H9 (cell line): Measurements from ENCODE around the gene RAC2. TPM values are rescaled to one million over a fixed set of nuclear protein-coding genes. Genes with fewer than 3 reads are reported as not detected.

Experiments
- DNase-seq: peaks from one replicate; pipeline ENCODE4 v3.0.0-alpha.2; 2017
- H2AFZ ChIP-seq: one replicate; pipeline ENCODE4 v1.6.1; 2013; ENCODE audit warnings: mild to moderate bottlenecking, low read length, control low read depth, moderate library complexity
- H2AK5ac ChIP-seq: 2 replicates; pipeline ENCODE4 v1.6.1; 2013; ENCODE audit warnings: low read length, control low read depth, mixed read lengths; ENCODE audit not compliant: insufficient read length
- H2BK120ac ChIP-seq: one replicate; pipeline ENCODE4 v1.6.1; 2013; ENCODE audit warnings: low read depth, mild to moderate bottlenecking, low read length, control low read depth, inconsistent platforms; ENCODE audit not compliant: poor library complexity, severe bottlenecking
- H2BK12ac ChIP-seq: 2 replicates; pipeline ENCODE4 v1.6.1; 2013; ENCODE audit warnings: low read length, control low read depth, mixed read lengths, low read depth; ENCODE audit not compliant: insufficient read length
- H2BK15ac ChIP-seq: 2 replicates; pipeline ENCODE4 v1.6.1; 2013; ENCODE audit warnings: low read depth, low read length, control low read depth
- H2BK20ac ChIP-seq: one replicate; pipeline ENCODE4 v1.6.1; 2013; ENCODE audit warnings: low read depth, mild to moderate bottlenecking, low read length, control low read depth, inconsistent platforms; ENCODE audit not compliant: poor library complexity, severe bottlenecking
- H2BK5ac ChIP-seq: 2 replicates; pipeline ENCODE4 v1.6.1; 2013; ENCODE audit warnings: low read length, control low read depth, mixed read lengths; ENCODE audit not compliant: insufficient read length
- H3K14ac ChIP-seq: 2 replicates; pipeline ENCODE4 v1.6.1; 2013; ENCODE audit warnings: low read length, control low read depth; ENCODE audit not compliant: insufficient read depth
- H3K18ac ChIP-seq: 2 replicates; pipeline ENCODE4 v1.6.1; 2013; ENCODE audit warnings: low read depth, mild to moderate bottlenecking, mixed read lengths, low read length, control low read depth; ENCODE audit not compliant: insufficient read length
- H3K23ac ChIP-seq: 2 replicates; pipeline ENCODE4 v1.6.1; 2013; ENCODE audit warnings: low read length, control low read depth, mixed read lengths, low read depth; ENCODE audit not compliant: insufficient read length
- H3K23me2 ChIP-seq: 2 replicates; pipeline ENCODE4 v1.6.1; 2013; ENCODE audit warnings: low read depth, mild to moderate bottlenecking, mixed read lengths, low read length, control low read depth; ENCODE audit not compliant: insufficient read length, poor library complexity, severe bottlenecking
- H3K27ac ChIP-seq: 2 replicates; pipeline ENCODE4 v1.5.1; 2013; ENCODE audit warnings: low read length, control low read depth, mixed read lengths, low read depth; ENCODE audit not compliant: insufficient read length
- H3K27me3 ChIP-seq: 2 replicates; pipeline ENCODE4 v1.6.1; 2013; ENCODE audit warnings: low read length, control low read depth, inconsistent platforms; ENCODE audit not compliant: insufficient read depth
- H3K4ac ChIP-seq: 2 replicates; pipeline ENCODE4 v1.6.1; 2013; ENCODE audit warnings: low read depth, mild to moderate bottlenecking, control low read depth, inconsistent platforms, low read length, moderate library complexity
- H3K4me1 ChIP-seq: 2 replicates; pipeline ENCODE4 v1.6.1; 2013; ENCODE audit warnings: low read length, control low read depth, inconsistent platforms; ENCODE audit not compliant: insufficient read depth
- H3K4me2 ChIP-seq: 2 replicates; pipeline ENCODE4 v1.6.1; 2013; ENCODE audit warnings: low read length, control low read depth, mixed read lengths; ENCODE audit not compliant: insufficient read length, insufficient read depth
- H3K56ac ChIP-seq: 2 replicates; pipeline ENCODE4 v1.6.1; 2013; ENCODE audit warnings: low read depth, mild to moderate bottlenecking, mixed read lengths, low read length, control low read depth; ENCODE audit not compliant: insufficient read length
- H3K79me1 ChIP-seq: 2 replicates; pipeline ENCODE4 v1.6.1; 2013; ENCODE audit warnings: low read depth, mild to moderate bottlenecking, moderate library complexity, low read length, control low read depth, inconsistent platforms; ENCODE audit not compliant: insufficient read depth, poor library complexity, severe bottlenecking
- H3K79me2 ChIP-seq: 2 replicates; pipeline ENCODE4 v1.6.1; 2013; ENCODE audit warnings: low read length, control low read depth, inconsistent platforms; ENCODE audit not compliant: insufficient read depth
- H3K9ac ChIP-seq: 2 replicates; pipeline ENCODE4 v1.6.1; 2013; ENCODE audit warnings: low read length, control low read depth, mixed read lengths; ENCODE audit not compliant: insufficient read length; ENCODE audit errors: extremely low read depth
- H3K9me3 ChIP-seq: one replicate; pipeline ENCODE4 v1.6.1; 2013; ENCODE audit warnings: low read depth, low read length, inconsistent platforms; ENCODE audit not compliant: control insufficient read depth
- H3T11ph ChIP-seq: one replicate; pipeline ENCODE4 v1.6.1; 2013; ENCODE audit warnings: mild to moderate bottlenecking, low read length, control low read depth, inconsistent platforms
- H4K20me1 ChIP-seq: one replicate; pipeline ENCODE4 v1.6.1; 2013; ENCODE audit not compliant: control insufficient read depth, insufficient read length, insufficient read depth
- H4K5ac ChIP-seq: 2 replicates; pipeline ENCODE4 v1.6.1; 2013; ENCODE audit warnings: low read depth, mild to moderate bottlenecking, mixed read lengths, low read length, control low read depth; ENCODE audit not compliant: insufficient read length
- H4K8ac ChIP-seq: replicated peaks from 2 replicates; pipeline ENCODE4 v1.6.1; 2013; ENCODE audit warnings: low read length, control low read depth, mixed read lengths, low read depth; ENCODE audit not compliant: insufficient read length
- H4K91ac ChIP-seq: 2 replicates; pipeline ENCODE4 v1.6.1; 2013; ENCODE audit warnings: low read depth, mild to moderate bottlenecking, moderate library complexity, mixed read lengths, low read length, control low read depth; ENCODE audit not compliant: insufficient read length
- H3K27ac Mint-ChIP-seq, 3 experiments: 2 replicates in 2 of 3; 3 replicates in 1 of 3; pipeline ENCODE4 v1.8.0; 2020 to 2021; ENCODE audit warnings: mixed read lengths in 3 of 3, mild to moderate bottlenecking in 1 of 3, moderate library complexity in 1 of 3
- H3K27me3 Mint-ChIP-seq: 2 replicates; pipeline ENCODE4 v1.8.0; 2021; ENCODE audit warnings: low read depth, mild to moderate bottlenecking, moderate library complexity, mixed read lengths
- H3K36me3 Mint-ChIP-seq, 3 experiments: 2 replicates in 2 of 3; 3 replicates in 1 of 3; pipeline ENCODE4 v1.8.0; 2020 to 2021; ENCODE audit warnings: low read depth in 3 of 3, mixed read lengths in 3 of 3; ENCODE audit not compliant: insufficient read depth in 1 of 3
- H3K4me1 Mint-ChIP-seq, 2 experiments: 2 replicates each; pipeline ENCODE4 v1.8.0; 2020; ENCODE audit warnings: mixed read lengths in 2 of 2
- H3K4me3 Mint-ChIP-seq, 2 experiments: 2 replicates in 1 of 2; 3 replicates in 1 of 2; pipeline ENCODE4 v1.8.0; 2020 to 2021; ENCODE audit warnings: mild to moderate bottlenecking in 2 of 2, mixed read lengths in 2 of 2, moderate library complexity in 1 of 2
- H3K9me3 Mint-ChIP-seq, 2 experiments: 2 replicates in 1 of 2; 3 replicates in 1 of 2; pipeline ENCODE4 v1.8.0; 2020; ENCODE audit warnings: mild to moderate bottlenecking in 2 of 2, mixed read lengths in 2 of 2, moderate library complexity in 1 of 2
- WGBS: extraction: QIAGEN DNeasy Blood & Tissue Kit; methylation state at CpG from one replicate; pipeline ENCODE4 v1.1.7; 2013; ENCODE audit warnings: missing lambda C conversion rate, low lambda C conversion rate, mixed read lengths; ENCODE audit not compliant: insufficient read length; ENCODE audit errors: extremely low coverage; 5-methylcytosine and 5-hydroxymethylcytosine counted together
- total RNA-seq: library from RNA; stranded (reverse); gene quantifications from 2 replicates; pipeline ENCODE4 v1.2.1, GENCODE V29; 2021
- TF ChIP-seq, protein P1 (sequence below): fragments of 200-600 bp; sonication (generic); conservative IDR thresholded peaks from 3 replicates; pipeline ENCODE4 v1.8.0; 2021; ENCODE audit warnings: antibody characterized with exemption, mild to moderate bottlenecking

The RAC2 gene
- total RNA-seq, 1 experiment from 2014 or later = 2.8 TPM

GRCh38 chr22:37230673-37231405 is 13.2 kb downstream of the RAC2 start:
- H3K27me3 ChIP-seq = no peaks in the 10 kb centered on the region
- no peaks in the 10 kb centered on the region for H3K79me1 ChIP-seq
- H3K27ac ChIP-seq = no peak overlapping the region
- no peak for DNase-seq
- H4K8ac ChIP-seq = no peak overlapping the region
- H3K9ac ChIP-seq = no peak overlapping the region
- WGBS = no CpG with 5 or more reads among the region's 14 CpGs
- Mint-ChIP-seq H3K4me3 (no peak overlapping the region), H3K9me3 (no peaks in the 10 kb centered on the region; a peak in 1 of 5 replicates), H3K4me1 (peaks cover 5 to 11% of the 10 kb centered on the region in 2 experiments), H3K27me3 (peaks cover 10% of the 10 kb centered on the region), H3K27ac (no peak overlapping the region; a peak in 1 of 7 replicates), H3K36me3 (no peaks in the 10 kb centered on the region)
- TF ChIP-seq, protein P1, sequence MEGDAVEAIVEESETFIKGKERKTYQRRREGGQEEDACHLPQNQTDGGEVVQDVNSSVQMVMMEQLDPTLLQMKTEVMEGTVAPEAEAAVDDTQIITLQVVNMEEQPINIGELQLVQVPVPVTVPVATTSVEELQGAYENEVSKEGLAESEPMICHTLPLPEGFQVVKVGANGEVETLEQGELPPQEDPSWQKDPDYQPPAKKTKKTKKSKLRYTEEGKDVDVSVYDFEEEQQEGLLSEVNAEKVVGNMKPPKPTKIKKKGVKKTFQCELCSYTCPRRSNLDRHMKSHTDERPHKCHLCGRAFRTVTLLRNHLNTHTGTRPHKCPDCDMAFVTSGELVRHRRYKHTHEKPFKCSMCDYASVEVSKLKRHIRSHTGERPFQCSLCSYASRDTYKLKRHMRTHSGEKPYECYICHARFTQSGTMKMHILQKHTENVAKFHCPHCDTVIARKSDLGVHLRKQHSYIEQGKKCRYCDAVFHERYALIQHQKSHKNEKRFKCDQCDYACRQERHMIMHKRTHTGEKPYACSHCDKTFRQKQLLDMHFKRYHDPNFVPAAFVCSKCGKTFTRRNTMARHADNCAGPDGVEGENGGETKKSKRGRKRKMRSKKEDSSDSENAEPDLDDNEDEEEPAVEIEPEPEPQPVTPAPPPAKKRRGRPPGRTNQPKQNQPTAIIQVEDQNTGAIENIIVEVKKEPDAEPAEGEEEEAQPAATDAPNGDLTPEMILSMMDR = no peak
- no peaks in the 10 kb centered on the region for H4K20me1 ChIP-seq
- no peak overlapping the region for H2BK20ac ChIP-seq
- H3K4me1 ChIP-seq = no peaks in the 10 kb centered on the region
- no peak overlapping the region for H3K18ac ChIP-seq
- no peak overlapping the region for H3K23ac ChIP-seq
- no peaks in the 10 kb centered on the region for H3K9me3 ChIP-seq
- H3K4ac ChIP-seq = no peak overlapping the region
- no peak overlapping the region; the same call in 1 of the 2 replicates for H3K14ac ChIP-seq
- no peak overlapping the region for H2BK12ac ChIP-seq
- no peak overlapping the region for H3K56ac ChIP-seq
- no peak overlapping the region for H2BK15ac ChIP-seq
- no peak overlapping the region for H2BK5ac ChIP-seq
- H3T11ph ChIP-seq = no peak overlapping the region
- no peak overlapping the region for H2BK120ac ChIP-seq
- H3K4me2 ChIP-seq = no peak overlapping the region
- H3K79me2 ChIP-seq = no peaks in the 10 kb centered on the region
- H2AK5ac ChIP-seq = no peak overlapping the region
- H4K5ac ChIP-seq = no peak overlapping the region
- H3K23me2 ChIP-seq = no peaks in the 10 kb centered on the region
- H4K91ac ChIP-seq = no peak overlapping the region
- H2AFZ ChIP-seq = no peak overlapping the region
